C4-2B (cell line): ENCODE measurements around the gene CLDN18.

Experiments used
- CTCF ChIP-seq: fragments of 450-650 bp; conservative IDR thresholded peaks from 2 replicates; pipeline ENCODE4 v1.5.1; 2017; ENCODE audit warnings: mild to moderate bottlenecking
- ZFX ChIP-seq: fragments of 450-650 bp; IDR thresholded peaks from 2 replicates; pipeline ENCODE4 v1.6.1; 2017

DNA sequence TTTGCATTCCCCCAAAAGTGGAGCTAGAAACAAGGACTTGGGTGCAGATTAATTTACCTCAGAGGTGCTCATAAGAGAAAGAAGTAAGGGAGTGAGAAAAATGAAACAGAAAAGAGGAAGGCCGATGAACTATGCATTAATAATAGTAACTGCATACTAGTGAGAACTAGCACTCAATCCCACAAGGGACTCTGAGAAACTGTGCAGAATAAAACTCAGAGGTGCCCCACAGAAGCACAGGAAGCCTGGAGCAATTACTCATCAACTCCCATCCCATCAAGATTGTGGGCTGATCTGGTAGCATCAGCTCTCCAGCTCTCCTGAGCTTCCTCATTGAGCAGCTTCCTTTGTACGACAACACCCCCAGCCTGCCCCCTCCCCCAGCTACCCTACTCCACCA is 50.8 kb downstream of the CLDN18 start:
- TF ChIP-seq CTCF (no peak), ZFX (no peak)
